Measurements from ENCODE around the gene CCDC102B.
"Not testable (repeated sequence)": the region's sequence is repeated elsewhere in the genome, so short reads cannot be mapped to it uniquely, and the experiment has no call there.

CCDC102B gene

GRCh38 chr18:68984342-68984741 is 186.5 kb downstream of the CCDC102B start:
- DNase-seq, result no peak

GRCh38 chr18:68985172-68985820 is 187.4 kb downstream of the CCDC102B start:
- DNase-seq, result no peak

GRCh38 chr18:68991286-68991685 is 193.4 kb downstream of the CCDC102B start:
- no peak for DNase-seq

DNA sequence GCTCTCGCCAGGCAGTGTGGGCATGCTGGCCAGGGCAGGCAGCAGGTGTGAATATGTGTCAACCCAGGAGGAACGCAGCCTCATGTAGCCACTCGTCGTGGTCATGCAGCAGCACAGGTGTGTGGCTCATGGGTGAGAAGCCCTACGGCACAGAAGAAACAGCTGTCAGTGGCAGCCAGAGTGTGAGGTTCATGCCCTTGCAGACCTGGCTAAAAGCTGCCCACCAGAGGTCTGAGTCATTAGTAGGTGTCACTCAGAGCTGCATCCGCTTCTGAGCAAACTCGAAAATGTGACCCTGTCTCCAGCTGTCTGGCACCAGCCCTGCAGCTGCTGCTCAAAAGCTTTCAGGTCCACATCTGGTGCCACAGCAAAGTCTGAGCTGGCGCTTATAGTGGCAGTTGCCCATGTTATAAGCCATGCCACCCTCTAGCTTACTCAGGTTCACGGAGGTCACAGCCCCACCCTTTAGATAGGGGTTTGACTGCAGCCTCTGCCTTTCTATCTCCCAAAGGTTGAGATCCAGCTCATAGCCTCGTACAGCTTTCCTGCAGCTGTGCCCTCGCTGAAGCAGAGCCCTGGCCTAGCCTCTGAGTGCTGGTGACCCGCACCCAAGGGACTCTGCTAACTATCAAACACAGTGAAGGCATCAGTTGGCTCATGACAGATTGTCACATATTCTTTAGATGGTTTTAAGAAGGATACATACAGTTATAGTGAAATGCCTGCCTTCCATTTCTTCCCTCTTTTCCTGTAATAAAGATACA is 195.0 kb downstream of the CCDC102B start:
- no peak for DNase-seq

- no peak for DNase-seq
These were observed 197.8 kb downstream of the CCDC102B start for GRCh38 chr18:68995675-68996074.

GRCh38 chr18:68997845-68998244 is 200.0 kb downstream of the CCDC102B start:
- no peak for DNase-seq

DNA sequence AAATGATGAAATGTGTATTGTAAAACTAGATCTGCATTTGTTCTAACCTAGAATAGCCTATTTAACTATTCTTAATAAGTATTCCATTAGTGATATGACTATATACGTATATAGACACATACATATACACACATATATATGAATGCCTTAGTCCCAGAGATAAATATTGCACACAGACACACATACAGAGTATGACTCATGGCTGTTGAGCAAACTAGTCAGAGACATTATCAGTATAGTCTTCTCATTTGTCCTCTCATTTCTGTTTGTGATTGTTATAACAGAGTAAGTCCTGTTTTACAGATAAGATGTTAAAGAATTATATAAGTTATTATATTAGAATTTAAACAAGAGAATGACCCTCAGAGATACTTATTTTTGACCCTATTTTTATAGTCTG is 202.5 kb downstream of the CCDC102B start:
- DNase-seq, result no peak

DNA sequence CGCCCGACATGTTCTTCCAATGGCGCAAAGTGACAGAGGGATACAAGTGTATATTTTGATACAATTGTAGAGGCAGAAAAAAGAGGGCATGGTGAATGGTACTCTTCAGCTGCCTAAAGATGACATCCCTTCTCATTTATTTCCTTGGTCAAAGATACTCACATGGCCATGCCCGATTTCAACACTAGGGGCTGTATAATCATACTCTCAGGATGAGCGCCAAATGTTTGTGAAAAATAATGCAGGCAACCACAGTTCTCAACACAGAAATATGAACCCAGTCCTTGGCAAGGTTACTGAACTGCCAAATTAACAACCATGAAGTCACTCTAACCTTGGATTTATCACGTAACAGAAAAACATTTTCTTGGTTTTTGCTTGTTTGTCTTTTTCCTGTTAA is 204.4 kb downstream of the CCDC102B start:
- DNase-seq, result no peak

DNA sequence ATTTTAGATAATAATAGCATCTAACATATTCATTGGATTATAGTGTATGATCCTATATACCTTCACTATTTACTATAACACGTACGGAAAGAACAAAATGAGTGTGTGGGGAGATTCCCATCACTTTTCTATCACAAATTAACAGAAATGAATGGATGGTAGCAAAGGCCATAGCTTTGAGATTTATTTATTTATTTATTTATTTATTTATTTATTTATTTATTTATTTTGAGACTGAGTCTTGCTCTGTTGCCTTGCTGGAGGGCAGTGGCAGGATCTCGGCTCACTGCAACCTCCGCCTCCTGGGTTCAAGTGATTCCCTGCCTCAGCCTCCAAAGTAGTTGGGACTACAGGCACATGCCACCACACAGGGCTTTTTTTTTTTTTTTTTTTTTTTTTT is 208.3 kb downstream of the CCDC102B start:
- not testable (repeated sequence) for DNase-seq

DNA sequence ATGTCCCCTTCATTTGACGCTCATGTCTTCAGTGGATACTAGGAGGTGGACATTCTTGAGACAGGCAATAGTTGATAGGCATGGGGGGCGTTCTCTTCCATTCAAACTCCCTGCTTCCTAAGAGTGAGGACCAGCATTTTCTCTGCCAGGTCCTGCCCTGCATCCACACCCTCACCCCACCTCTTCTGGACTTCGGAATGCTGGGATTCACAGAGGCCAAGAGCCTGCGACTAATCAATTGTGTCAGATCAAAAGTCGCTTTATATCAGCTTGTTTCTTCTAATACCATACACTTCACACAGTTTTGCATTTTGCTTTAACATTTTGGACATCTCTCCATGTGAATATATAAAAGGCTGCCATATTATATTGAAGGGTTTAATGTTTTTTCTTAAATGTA is 210.7 kb downstream of the CCDC102B start:
- no peak for DNase-seq

DNA sequence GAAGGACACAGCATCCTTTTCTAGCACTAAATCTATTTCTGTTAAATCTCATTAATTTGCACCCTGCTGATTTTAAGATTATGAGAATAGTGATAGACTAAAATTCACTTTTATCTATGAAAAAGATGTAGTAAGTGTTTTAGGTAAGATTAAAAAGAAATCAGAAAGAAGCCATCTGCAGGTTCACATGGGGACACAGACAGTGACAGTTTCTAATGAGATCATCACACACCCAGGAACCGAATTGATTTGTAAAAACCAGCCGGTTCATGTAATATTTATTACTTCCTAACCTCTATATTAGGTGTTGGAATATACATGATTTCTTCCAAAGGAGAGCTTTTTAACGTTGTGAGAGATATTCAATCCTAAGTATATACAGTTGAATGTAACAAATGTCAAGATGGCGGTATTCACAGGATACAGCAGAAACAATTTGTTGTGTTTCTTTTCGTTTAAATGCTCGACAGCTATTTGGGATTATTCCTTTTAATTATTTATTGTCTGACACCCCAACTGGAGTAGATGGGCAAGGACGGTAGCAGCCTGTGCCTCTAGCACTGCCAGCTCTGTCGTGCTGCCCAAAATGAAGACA is 223.4 kb downstream of the CCDC102B start:
- DNase-seq, result no peak

DNA sequence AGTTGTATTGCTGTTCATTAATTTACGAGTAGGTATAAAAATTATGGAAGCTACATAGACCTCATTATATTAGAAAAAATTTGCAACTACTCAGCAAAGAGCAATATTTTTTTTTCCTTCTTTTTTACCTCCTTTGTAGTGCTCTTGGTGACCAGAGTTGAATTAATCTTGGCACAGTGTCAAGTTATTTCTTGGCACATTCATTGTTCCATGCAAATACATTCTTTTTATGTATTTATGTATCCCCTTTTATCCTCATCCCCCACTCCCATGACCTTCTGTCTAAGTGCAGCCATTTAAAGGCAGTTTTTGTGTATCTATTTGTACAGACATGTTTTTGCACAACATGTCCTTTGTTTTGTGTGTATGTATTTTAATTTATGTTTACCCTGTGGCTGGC is 224.5 kb downstream of the CCDC102B start:
- no peak for DNase-seq

DNA sequence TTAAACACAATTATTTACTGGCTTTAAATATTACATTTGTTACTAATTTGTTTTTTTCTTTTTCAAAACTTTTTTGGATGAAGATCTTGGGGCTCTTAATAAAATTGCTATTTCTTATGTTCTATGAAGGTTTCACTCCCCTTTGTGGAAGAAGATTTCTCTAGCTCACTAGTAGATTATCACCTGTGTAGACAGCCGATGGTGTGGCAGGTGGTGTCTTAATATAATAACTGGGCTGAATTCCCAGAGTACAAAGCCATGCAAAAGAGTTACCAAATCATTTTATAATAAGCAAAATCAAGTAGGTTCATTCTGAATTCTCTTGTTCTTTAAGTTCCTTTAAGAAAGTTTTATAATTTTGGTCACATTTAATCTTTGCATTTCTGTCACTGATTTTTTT is 233.7 kb downstream of the CCDC102B start:
- no peak for DNase-seq

DNA sequence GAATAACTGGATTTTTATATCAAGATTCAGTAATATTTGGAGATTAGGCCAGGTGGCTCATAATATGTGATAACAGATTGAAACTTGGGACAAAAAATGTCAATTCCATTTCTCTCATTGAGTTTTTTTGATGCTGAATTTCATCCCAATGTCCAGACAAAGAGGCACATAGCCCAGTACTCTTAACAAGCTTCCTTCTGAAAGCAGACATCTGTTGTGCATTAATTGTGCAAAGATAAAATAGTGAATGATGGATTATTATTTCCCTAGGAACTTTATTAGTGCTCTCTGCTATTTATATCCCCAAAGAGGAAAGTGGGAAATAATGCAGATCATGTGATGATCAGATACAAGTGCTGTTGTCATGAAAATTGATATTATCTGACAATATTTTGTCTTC is 234.1 kb downstream of the CCDC102B start:
- DNase-seq, result no peak

- no peak for DNase-seq
These were observed 237.9 kb downstream of the CCDC102B start for GRCh38 chr18:69035756-69036155.

GRCh38 chr18:69044215-69044614 is 246.3 kb downstream of the CCDC102B start:
- DNase-seq, result no peak

GRCh38 chr18:69064063-69064462 is 266.2 kb downstream of the CCDC102B start:
- DNase-seq, result no peak

- no peak for DNase-seq
These were observed 269.2 kb downstream of the CCDC102B start for GRCh38 chr18:69067048-69067447.

GRCh38 chr18:69071680-69072079 is 273.8 kb downstream of the CCDC102B start:
- no peak for DNase-seq

GRCh38 chr18:69081846-69082245 is 284.0 kb downstream of the CCDC102B start:
- no peak for DNase-seq

DNA sequence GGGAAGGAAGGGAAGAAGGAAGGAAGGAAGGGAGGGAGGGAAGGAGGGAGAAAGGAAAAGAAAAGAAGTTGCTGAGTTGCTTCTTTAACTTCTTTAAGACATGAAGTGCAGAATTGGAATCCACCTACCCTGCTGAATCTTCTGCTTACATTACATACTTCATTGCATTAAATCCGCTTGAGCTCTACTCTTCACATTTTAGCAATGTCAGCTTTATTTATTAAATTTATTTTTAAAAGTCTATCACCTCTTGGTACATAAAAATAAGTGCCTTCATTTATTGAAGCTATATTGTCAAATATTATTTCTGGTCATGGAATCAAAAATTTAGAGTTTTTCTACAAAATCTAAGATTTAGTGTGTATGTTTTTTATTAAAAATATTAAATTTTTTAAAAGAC is 284.6 kb downstream of the CCDC102B start:
- DNase-seq, result no peak

GRCh38 chr18:69085951-69086350 is 288.1 kb downstream of the CCDC102B start:
- no peak for DNase-seq

- DNase-seq, result no peak
These were observed 291.1 kb downstream of the CCDC102B start for GRCh38 chr18:69088973-69089372.

DNA sequence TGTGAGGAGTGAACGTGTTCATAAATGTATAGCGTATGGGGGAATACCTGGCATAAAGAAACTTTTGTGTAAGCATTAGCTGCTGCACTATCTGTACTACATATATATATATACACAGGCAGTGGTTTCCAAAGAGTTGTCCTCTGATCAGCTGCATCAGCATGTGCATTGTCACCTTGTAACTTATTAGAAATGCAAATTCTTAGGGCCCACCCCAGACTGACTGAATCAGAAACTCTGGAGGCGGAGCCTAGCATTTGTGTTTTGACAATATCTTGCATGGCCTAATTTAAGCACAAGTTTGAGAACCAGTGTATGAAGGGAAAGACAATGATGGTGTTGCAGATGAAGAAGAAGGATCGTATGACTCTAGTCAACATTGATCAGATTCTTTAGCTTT is 299.5 kb downstream of the CCDC102B start:
- DNase-seq, result no peak
